PC-9 (cell line): Measurements from ENCODE around the gene DISP3. TPM values are rescaled to one million over a fixed set of nuclear protein-coding genes. Genes with fewer than 3 reads are reported as not detected.

Experiments used
- BruUV-seq: library from RNA; stranded (reverse); fragments of 400-500 nt; replicated peaks from 2 replicates; lab custom pipeline; 2021; lab: Mats Ljungman, UMichigan
- CTCF ChIA-PET: fragments of 300-600 bp; sonication (Branson Sonifier 250); formaldehyde crosslinking; loops from one replicate; lab custom pipeline; 2022; ENCODE audit warnings: antibody characterized with exemption; lab: Charles Lee
- POLR2A ChIA-PET: fragments of 300-600 bp; sonication (Branson Sonifier 250); formaldehyde crosslinking; loops from one replicate; lab custom pipeline; 2022; ENCODE audit warnings: antibody characterized with exemption; ENCODE audit not compliant: unreplicated experiment; lab: Charles Lee
- DNase-seq, 2 experiments: peaks; one replicate each; pipeline versions ENCODE4 v3.0.0 to v3.0.0-alpha.2; 2015 to 2022; ENCODE audit warnings: mixed read lengths in 1 of 2
- H2AFZ ChIP-seq: fragments of 200-600 bp; sonication (generic); 2 replicates; pipeline ENCODE4 v1.8.1; 2017; ENCODE audit warnings: antibody characterized with exemption
- H3F3A ChIP-seq: fragments of 200-600 bp; sonication (generic); 2 replicates; pipeline ENCODE4 v1.8.1; 2017; ENCODE audit warnings: antibody characterized with exemption, mild to moderate bottlenecking, low read depth; ENCODE audit not compliant: insufficient read depth
- H3K27ac ChIP-seq: fragments of 200-600 bp; sonication (generic); 2 replicates; pipeline ENCODE4 v1.6.1; 2016; ENCODE audit warnings: mixed run types
- H3K27me3 ChIP-seq: fragments of 200-600 bp; sonication (generic); 2 replicates; pipeline ENCODE4 v1.6.1; 2016; ENCODE audit warnings: low read depth, mixed run types; ENCODE audit not compliant: insufficient read depth
- H3K36me3 ChIP-seq: fragments of 200-600 bp; sonication (generic); 2 replicates; pipeline ENCODE4 v1.6.1; 2016; ENCODE audit warnings: low read depth, mixed run types
- H3K4me1 ChIP-seq: fragments of 200-600 bp; sonication (generic); replicated peaks from 2 replicates; pipeline ENCODE4 v1.6.1; 2016; ENCODE audit warnings: mixed run types; ENCODE audit not compliant: insufficient read depth
- H3K4me2 ChIP-seq: fragments of 200-600 bp; sonication (generic); 2 replicates; pipeline ENCODE4 v1.6.1; 2017; ENCODE audit warnings: mixed run types
- H3K4me3 ChIP-seq: fragments of 200-600 bp; sonication (generic); 2 replicates; pipeline ENCODE4 v1.6.1; 2016; ENCODE audit warnings: mixed run types
- H3K79me2 ChIP-seq: fragments of 200-600 bp; sonication (generic); 2 replicates; pipeline ENCODE4 v1.6.1; 2017; ENCODE audit warnings: low read depth, mixed run types
- H3K9me2 ChIP-seq: fragments of 200-600 bp; sonication (generic); 2 replicates; pipeline ENCODE4 v1.8.1; 2017; ENCODE audit warnings: mild to moderate bottlenecking; ENCODE audit not compliant: insufficient read depth
- H3K9me3 ChIP-seq: fragments of 200-600 bp; sonication (generic); 2 replicates; pipeline ENCODE4 v1.8.1; 2016; ENCODE audit warnings: low read depth; ENCODE audit not compliant: insufficient read depth
- H4K20me1 ChIP-seq: fragments of 200-600 bp; sonication (generic); 2 replicates; pipeline ENCODE4 v1.8.1; 2017; ENCODE audit not compliant: insufficient read depth
- CTCF ChIP-seq: fragments of 200-600 bp; sonication (generic); conservative IDR thresholded peaks from 2 replicates; pipeline ENCODE4 v1.6.1; 2017; ENCODE audit warnings: mixed run types, antibody characterized with exemption, mild to moderate bottlenecking, moderate library complexity
- EZH2 ChIP-seq: fragments of 200-600 bp; sonication (generic); IDR thresholded peaks from 2 replicates; pipeline ENCODE4 v1.8.0; 2017; ENCODE audit warnings: antibody characterized with exemption, low read depth
- intact Hi-C: fragments of 100-400 bp; cut with micrococcal nuclease; formaldehyde crosslinking; loops from one replicate; pipeline ENCODE4 v1.10.0; 2022; ENCODE audit not compliant: unreplicated experiment
- total RNA-seq: library from RNA; stranded (reverse); gene quantifications from 2 replicates; pipeline ENCODE4 v1.2.3, GENCODE V29; 2021

Gene DISP3
- total RNA-seq, 1 experiment from 2014 or later: not detected

- H3K4me1 ChIP-seq: no peaks in the 10 kb centered on the region
- ChIA-PET POLR2A (no interaction called here), CTCF (no interaction called here)
- no peaks in the 10 kb centered on the region for H3F3A ChIP-seq
- H3K79me2 ChIP-seq: no peaks in the 10 kb centered on the region
- no peak overlapping the region for H3K4me2 ChIP-seq
- TF ChIP-seq EZH2 (no peak), CTCF (no peak)
- H3K27me3 ChIP-seq: peaks cover 98% of the 10 kb centered on the region
- H3K4me3 ChIP-seq: no peak overlapping the region
- intact Hi-C loops: no loop called here
- no peak overlapping the region for H2AFZ ChIP-seq
- no peak for DNase-seq
- no peaks in the 10 kb centered on the region for H3K9me2 ChIP-seq
- H3K36me3 ChIP-seq: no peaks in the 10 kb centered on the region
- no peak overlapping the region for H3K27ac ChIP-seq
- H4K20me1 ChIP-seq: no peaks in the 10 kb centered on the region
- no peaks in the 10 kb centered on the region for H3K9me3 ChIP-seq
- no TSS peak for BruUV-seq
These were observed 35.9 kb upstream of the DISP3 start for GRCh38 chr1:11443043-11443442.

- intact Hi-C loops: no loop called here
- DNase-seq: no peak
- CTCF ChIA-PET: no interaction called here
- Histone ChIP-seq H3K79me2 (no peaks in the 10 kb centered on the region), H3K4me1 (no peaks in the 10 kb centered on the region), H3K9me3 (no peaks in the 10 kb centered on the region), H2AFZ (no peak overlapping the region), H3K4me3 (no peak overlapping the region), H3K4me2 (no peak overlapping the region), H3K27me3 (peaks cover 98% of the 10 kb centered on the region), H3K9me2 (no peaks in the 10 kb centered on the region), H3F3A (no peaks in the 10 kb centered on the region), H3K36me3 (no peaks in the 10 kb centered on the region), H4K20me1 (no peaks in the 10 kb centered on the region), H3K27ac (no peak overlapping the region)
- POLR2A ChIA-PET: no interaction called here
- no TSS peak for BruUV-seq
- TF ChIP-seq CTCF: no peak
- no peak for TF ChIP-seq EZH2
These were observed 34.8 kb upstream of the DISP3 start for GRCh38 chr1:11443961-11444658.

GRCh38 chr1:11444907-11445306 is 34.0 kb upstream of the DISP3 start:
- no TSS peak for BruUV-seq
- Histone ChIP-seq H4K20me1 (no peaks in the 10 kb centered on the region), H3F3A (no peaks in the 10 kb centered on the region), H3K27ac (no peak overlapping the region), H3K27me3 (peaks cover 98% of the 10 kb centered on the region), H3K4me2 (no peak overlapping the region), H3K4me3 (no peak overlapping the region), H3K36me3 (no peaks in the 10 kb centered on the region), H3K79me2 (no peaks in the 10 kb centered on the region), H3K9me3 (no peaks in the 10 kb centered on the region), H2AFZ (no peak overlapping the region), H3K9me2 (no peaks in the 10 kb centered on the region), H3K4me1 (no peaks in the 10 kb centered on the region)
- ChIA-PET CTCF (no interaction called here), POLR2A (no interaction called here)
- TF ChIP-seq EZH2 (no peak), CTCF (no peak)
- no peak for DNase-seq
- intact Hi-C loops: no loop called here
